AG04450 (cell line): ENCODE data around the gene LPCAT4. TPM values are rescaled to one million over a fixed set of nuclear protein-coding genes. Genes with fewer than 3 reads are reported as not detected.

ENCODE experiments used
- CTCF ChIA-PET: fragments of 300-600, 350-600 bp; formaldehyde crosslinking; extraction: SDS; loops from one replicate; lab custom pipeline; 2022; ENCODE audit warnings: antibody characterized with exemption, inconsistent platforms; lab: Charles Lee
- POLR2A ChIA-PET: fragments of 350-600 bp; formaldehyde crosslinking; extraction: SDS; loops from one replicate; lab custom pipeline; 2021; ENCODE audit warnings: antibody characterized with exemption, inconsistent platforms; lab: Yijun Ruan, JAX
- DNase-seq: peaks from one replicate; pipeline ENCODE4 v3.0.0-alpha.2; 2011; ENCODE audit warnings: low read depth, low spot score
- H3K27ac ChIP-seq: one replicate; pipeline ENCODE4 v1.5.1; 2012; ENCODE audit warnings: low read depth, low read length, control low read depth
- H3K27me3 ChIP-seq: one replicate; pipeline ENCODE4 v1.6.0; 2012; ENCODE audit warnings: low read length; ENCODE audit not compliant: control insufficient read depth, insufficient read depth
- H3K4me3 ChIP-seq: 2 replicates; pipeline ENCODE4 v1.5.1; 2011; ENCODE audit warnings: mild to moderate bottlenecking, low read depth, low read length, control low read depth
- H3K9me3 ChIP-seq: 2 replicates; pipeline ENCODE4 v1.5.1; 2012; ENCODE audit warnings: low read length; ENCODE audit not compliant: control insufficient read depth, insufficient read depth
- CTCF ChIP-seq: IDR thresholded peaks from 2 replicates; pipeline ENCODE4 v1.5.1; 2011; ENCODE audit warnings: low read depth, low read length, control low read depth, inconsistent platforms
- polyA plus RNA-seq: library from polyadenylated mRNA; depleted of rRNA; stranded (reverse); fragments of >200 nt; gene quantifications from 2 replicates; pipeline ENCODE4 v1.2.3, GENCODE V29; 2011

The LPCAT4 gene
- polyA plus RNA-seq, 1 experiment, result 20.4 TPM

DNA sequence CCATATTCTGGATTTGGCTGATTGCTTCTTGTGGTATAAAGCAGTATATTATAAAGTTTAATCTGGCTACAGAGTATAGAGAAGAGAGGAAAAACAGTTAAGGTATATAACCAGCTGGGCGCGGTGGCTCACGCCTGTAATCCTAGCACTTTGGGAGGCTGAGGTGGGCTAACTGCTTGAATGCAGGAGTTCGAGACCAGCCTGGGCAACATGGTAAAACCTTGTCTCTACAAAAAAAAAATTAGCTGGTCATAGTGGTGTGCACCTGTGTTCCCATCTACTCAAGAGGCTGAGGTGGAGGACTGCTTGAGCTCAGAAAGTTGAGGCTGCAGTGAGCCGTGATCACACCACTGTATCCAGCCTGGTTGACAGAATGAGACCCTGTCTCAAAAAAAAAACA, 36.7 kb downstream of the LPCAT4 start:
- H3K9me3 ChIP-seq, result no peaks in the 10 kb centered on the region
- no peak for DNase-seq
- H3K27ac ChIP-seq, result no peak overlapping the region
- H3K27me3 ChIP-seq, result no peaks in the 10 kb centered on the region
- CTCF ChIA-PET, result interaction anchor here (1.0 to 4.0 kb wide), 4 partner anchors 13 to 639 kb away, joined by 3 to 18 read pairs (median 4); partner anchors contain the start of genes AQR, NOP10 and NUTM1
- H3K4me3 ChIP-seq, result no peak overlapping the region
- POLR2A ChIA-PET, result interaction anchor here (1.2 kb wide), 1 partner anchor 11 kb away, joined by 3 read pairs; no protein-coding TSS in a partner anchor
- TF ChIP-seq CTCF, result no peak

- no peaks in the 10 kb centered on the region for H3K27me3 ChIP-seq
- no peak for DNase-seq
- no peak overlapping the region for H3K27ac ChIP-seq
- H3K9me3 ChIP-seq, result no peaks in the 10 kb centered on the region
- ChIA-PET POLR2A (interaction anchor here (1.2 kb wide), 1 partner anchor 10 kb away, joined by 3 read pairs; no protein-coding TSS in a partner anchor), CTCF (interaction anchor here (0.5 to 4.0 kb wide), 3 partner anchors 14 to 327 kb away, joined by 3 to 18 read pairs (median 4); partner anchors contain the start of genes NOP10 and NUTM1)
- H3K4me3 ChIP-seq, result no peak overlapping the region
- no peak for TF ChIP-seq CTCF
These were observed 38.0 kb downstream of the LPCAT4 start for GRCh38 chr15:34329006-34329405.

DNA sequence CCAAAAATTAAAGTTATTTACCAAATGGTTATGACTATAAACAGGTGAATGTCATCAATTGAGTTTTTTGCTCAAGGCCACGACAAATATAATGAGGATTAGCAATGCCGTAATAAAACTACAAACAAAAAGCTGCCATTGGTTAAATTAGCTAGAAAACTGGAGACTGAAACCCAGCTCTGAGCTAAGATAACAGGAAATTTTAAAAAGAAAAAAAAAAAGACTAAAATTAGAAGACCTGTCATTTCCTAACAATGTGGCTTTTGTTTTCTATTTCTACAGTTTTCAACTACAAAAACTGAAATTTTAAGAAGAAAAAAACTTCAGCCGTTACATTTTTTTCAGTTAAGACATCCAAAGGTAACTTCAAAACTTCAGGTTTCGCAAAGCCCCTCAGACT, 39.1 kb downstream of the LPCAT4 start:
- H3K9me3 ChIP-seq, result no peaks in the 10 kb centered on the region
- H3K4me3 ChIP-seq, result no peak overlapping the region
- ChIA-PET CTCF (interaction anchor here (0.7 to 4.0 kb wide), 4 partner anchors 10 to 260 kb away, joined by 3 to 18 read pairs (median 3); partner anchors contain the start of genes NOP10 and NUTM1), POLR2A (no interaction called here)
- H3K27ac ChIP-seq, result no peak overlapping the region
- no peak for DNase-seq
- no peak for TF ChIP-seq CTCF
- no peaks in the 10 kb centered on the region for H3K27me3 ChIP-seq

GRCh38 chr15:34325368-34325767, 41.6 kb downstream of the LPCAT4 start:
- POLR2A ChIA-PET, result no interaction called here

More at GRCh38 chr15:34325368-34325767, 41.6 kb downstream of the LPCAT4 start:
- no peaks in the 10 kb centered on the region for H3K27me3 ChIP-seq
- CTCF ChIA-PET, result no interaction called here
- DNase-seq, result no peak
- no peak overlapping the region for H3K4me3 ChIP-seq
- H3K9me3 ChIP-seq, result no peaks in the 10 kb centered on the region
- H3K27ac ChIP-seq, result no peak overlapping the region
- no peak for TF ChIP-seq CTCF
